DND-41 (cell line): ENCODE results near the gene RFPL4A.

Experiments
- ATAC-seq: fragments of 200-7000 bp; cut with Tn5 transposase; 3 replicates; pipeline ENCODE4 v1.9.1; 2021; ENCODE audit warnings: low read depth; ENCODE audit not compliant: insufficient read depth
- DNase-seq: peaks from one replicate; pipeline ENCODE4 v3.0.0-alpha.2; 2020
- H2AFZ ChIP-seq: 2 replicates; pipeline ENCODE4 v1.6.0; 2012; ENCODE audit warnings: low read depth, low read length
- H3K27ac ChIP-seq: 2 replicates; pipeline ENCODE4 v1.5.1; 2012; ENCODE audit warnings: low read length, inconsistent platforms
- H3K27me3 ChIP-seq: fragments of 200-600 bp; sonication (generic); 2 replicates; pipeline ENCODE4 v1.6.0; 2012; ENCODE audit warnings: low read length, mild to moderate bottlenecking, inconsistent platforms; ENCODE audit not compliant: insufficient read depth, poor library complexity
- H3K36me3 ChIP-seq: 2 replicates; pipeline ENCODE4 v1.5.1; 2012; ENCODE audit warnings: low read length, inconsistent platforms; ENCODE audit not compliant: insufficient read depth
- H3K4me1 ChIP-seq: 2 replicates; pipeline ENCODE4 v1.5.1; 2012; ENCODE audit warnings: mild to moderate bottlenecking, low read length; ENCODE audit not compliant: insufficient read depth
- H3K4me2 ChIP-seq: 2 replicates; pipeline ENCODE4 v1.6.0; 2012; ENCODE audit warnings: mild to moderate bottlenecking, moderate library complexity, low read length, inconsistent platforms; ENCODE audit not compliant: insufficient read depth
- H3K4me3 ChIP-seq, 2 experiments: fragments of 200-600 bp in 1 of 2; shearing (Covaris generic) in 1 of 2; 2 replicates each; pipeline ENCODE4 v1.5.1; 2012 to 2016; ENCODE audit warnings: inconsistent platforms in 2 of 2, low read length in 2 of 2, mild to moderate bottlenecking in 2 of 2, low read depth in 1 of 2, moderate library complexity in 1 of 2
- H3K79me2 ChIP-seq: 2 replicates; pipeline ENCODE4 v1.6.0; 2012; ENCODE audit warnings: low read length, inconsistent platforms; ENCODE audit not compliant: insufficient read depth
- H3K9ac ChIP-seq: 2 replicates; pipeline ENCODE4 v1.6.0; 2012; ENCODE audit warnings: low read depth, mild to moderate bottlenecking, inconsistent platforms, low read length, moderate library complexity
- H3K9me3 ChIP-seq: 2 replicates; pipeline ENCODE4 v1.5.1; 2012; ENCODE audit warnings: low read length, moderate library complexity, mild to moderate bottlenecking, inconsistent platforms; ENCODE audit not compliant: insufficient read depth, severe bottlenecking
- H4K20me1 ChIP-seq: 2 replicates; pipeline ENCODE4 v1.6.0; 2012; ENCODE audit warnings: low read length; ENCODE audit not compliant: insufficient read depth
- EZH2 ChIP-seq: IDR thresholded peaks from 3 replicates; pipeline ENCODE4 v1.6.1; 2012; ENCODE audit warnings: borderline replicate concordance, low read depth, mild to moderate bottlenecking, moderate library complexity, low read length, inconsistent platforms; ENCODE audit not compliant: severe bottlenecking
- TF ChIP-seq, protein P1 (sequence below): IDR thresholded peaks from 2 replicates; pipeline ENCODE4 v1.5.1; 2012; ENCODE audit warnings: borderline replicate concordance, low read length, moderate library complexity, mild to moderate bottlenecking; ENCODE audit not compliant: poor library complexity, severe bottlenecking; ENCODE audit errors: extremely low read depth

Gene RFPL4A

DNA sequence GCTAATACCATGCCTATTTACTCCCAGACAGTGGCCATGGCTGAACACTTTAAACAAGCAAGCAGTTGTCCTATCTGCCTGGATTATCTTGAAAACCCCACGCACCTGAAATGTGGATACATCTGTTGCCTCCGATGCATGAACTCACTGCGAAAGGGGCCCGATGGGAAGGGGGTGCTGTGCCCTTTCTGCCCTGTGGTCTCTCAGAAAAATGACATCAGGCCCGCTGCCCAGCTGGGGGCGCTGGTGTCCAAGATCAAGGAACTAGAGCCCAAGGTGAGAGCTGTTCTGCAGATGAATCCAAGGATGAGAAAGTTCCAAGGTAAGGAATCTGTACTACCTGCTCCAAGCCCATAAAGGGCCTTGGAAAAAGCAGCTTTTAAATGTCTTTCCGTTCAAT is 18.6 kb downstream of the RFPL4A start:
- H3K4me1 ChIP-seq, result no peaks in the 10 kb centered on the region
- no peak overlapping the region for H3K4me3 ChIP-seq
- no peaks in the 10 kb centered on the region for H4K20me1 ChIP-seq
- H3K4me2 ChIP-seq, result no peak overlapping the region
- ATAC-seq, result no peak
- no peak for TF ChIP-seq EZH2
- TF ChIP-seq, protein P1, sequence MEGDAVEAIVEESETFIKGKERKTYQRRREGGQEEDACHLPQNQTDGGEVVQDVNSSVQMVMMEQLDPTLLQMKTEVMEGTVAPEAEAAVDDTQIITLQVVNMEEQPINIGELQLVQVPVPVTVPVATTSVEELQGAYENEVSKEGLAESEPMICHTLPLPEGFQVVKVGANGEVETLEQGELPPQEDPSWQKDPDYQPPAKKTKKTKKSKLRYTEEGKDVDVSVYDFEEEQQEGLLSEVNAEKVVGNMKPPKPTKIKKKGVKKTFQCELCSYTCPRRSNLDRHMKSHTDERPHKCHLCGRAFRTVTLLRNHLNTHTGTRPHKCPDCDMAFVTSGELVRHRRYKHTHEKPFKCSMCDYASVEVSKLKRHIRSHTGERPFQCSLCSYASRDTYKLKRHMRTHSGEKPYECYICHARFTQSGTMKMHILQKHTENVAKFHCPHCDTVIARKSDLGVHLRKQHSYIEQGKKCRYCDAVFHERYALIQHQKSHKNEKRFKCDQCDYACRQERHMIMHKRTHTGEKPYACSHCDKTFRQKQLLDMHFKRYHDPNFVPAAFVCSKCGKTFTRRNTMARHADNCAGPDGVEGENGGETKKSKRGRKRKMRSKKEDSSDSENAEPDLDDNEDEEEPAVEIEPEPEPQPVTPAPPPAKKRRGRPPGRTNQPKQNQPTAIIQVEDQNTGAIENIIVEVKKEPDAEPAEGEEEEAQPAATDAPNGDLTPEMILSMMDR, result peak; percentile 40
- DNase-seq, result peak; percentile 10
- H3K9ac ChIP-seq, result no peak overlapping the region
- no peaks in the 10 kb centered on the region for H3K79me2 ChIP-seq
- H3K9me3 ChIP-seq, result no peaks in the 10 kb centered on the region
- no peaks in the 10 kb centered on the region for H3K36me3 ChIP-seq
- no peak overlapping the region for H3K27ac ChIP-seq
- no peaks in the 10 kb centered on the region for H3K27me3 ChIP-seq
- no peak overlapping the region for H2AFZ ChIP-seq

DNA sequence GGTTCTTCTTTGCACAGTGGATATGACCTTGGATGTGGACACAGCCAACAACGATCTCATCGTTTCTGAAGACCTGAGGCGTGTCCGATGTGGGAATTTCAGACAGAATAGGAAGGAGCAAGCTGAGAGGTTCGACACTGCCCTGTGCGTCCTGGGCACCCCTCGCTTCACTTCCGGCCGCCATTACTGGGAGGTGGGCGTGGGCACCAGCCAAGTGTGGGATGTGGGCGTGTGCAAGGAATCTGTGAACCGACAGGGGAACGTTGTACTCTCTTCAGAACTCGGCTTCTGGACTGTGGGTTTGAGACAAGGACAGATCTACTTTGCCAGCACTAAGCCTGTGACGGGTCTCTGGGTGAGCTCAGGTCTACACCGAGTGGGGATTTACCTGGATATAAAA is 19.4 kb downstream of the RFPL4A start:
- Histone ChIP-seq H3K4me3 (no peak overlapping the region), H3K4me2 (no peak overlapping the region), H3K27ac (no peak overlapping the region), H3K4me1 (no peaks in the 10 kb centered on the region), H3K36me3 (no peaks in the 10 kb centered on the region), H4K20me1 (no peaks in the 10 kb centered on the region), H3K27me3 (no peaks in the 10 kb centered on the region), H2AFZ (no peak overlapping the region), H3K79me2 (no peaks in the 10 kb centered on the region), H3K9ac (no peak overlapping the region), H3K9me3 (no peaks in the 10 kb centered on the region)
- TF ChIP-seq, protein P1, result no peak
- no peak for TF ChIP-seq EZH2
- DNase-seq, result no peak
- no peak for ATAC-seq

DNA sequence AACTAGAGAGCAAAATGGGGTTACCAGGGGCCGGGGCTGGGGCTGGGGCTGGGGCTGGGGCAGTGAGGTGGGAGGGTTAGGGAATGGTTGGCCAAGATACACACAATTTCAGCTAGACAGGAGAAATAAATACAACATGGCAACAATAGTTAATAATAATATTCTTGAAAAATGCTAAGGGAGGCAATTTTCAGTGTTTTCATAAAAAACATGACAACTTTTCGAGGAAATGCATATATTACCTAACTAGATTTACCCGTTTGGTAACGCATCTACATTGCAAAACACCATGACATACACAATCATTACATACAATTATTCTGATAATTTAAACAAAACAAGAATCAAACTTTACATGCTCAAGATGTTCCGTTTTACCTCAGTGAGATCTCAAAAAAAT is 22.2 kb downstream of the RFPL4A start:
- TF ChIP-seq, protein P1, result no peak
- TF ChIP-seq EZH2, result no peak
- no peaks in the 10 kb centered on the region for H3K36me3 ChIP-seq
- no peak overlapping the region for H3K9ac ChIP-seq
- ATAC-seq (no peak), DNase-seq (no peak)
- no peak overlapping the region for H2AFZ ChIP-seq
- H3K4me2 ChIP-seq, result no peak overlapping the region
- H3K27me3 ChIP-seq, result no peaks in the 10 kb centered on the region
- no peaks in the 10 kb centered on the region for H3K9me3 ChIP-seq
- H3K27ac ChIP-seq, result no peak overlapping the region
- no peaks in the 10 kb centered on the region for H3K4me1 ChIP-seq
- no peak overlapping the region for H3K4me3 ChIP-seq
- H4K20me1 ChIP-seq, result no peaks in the 10 kb centered on the region
- no peaks in the 10 kb centered on the region for H3K79me2 ChIP-seq

DNA sequence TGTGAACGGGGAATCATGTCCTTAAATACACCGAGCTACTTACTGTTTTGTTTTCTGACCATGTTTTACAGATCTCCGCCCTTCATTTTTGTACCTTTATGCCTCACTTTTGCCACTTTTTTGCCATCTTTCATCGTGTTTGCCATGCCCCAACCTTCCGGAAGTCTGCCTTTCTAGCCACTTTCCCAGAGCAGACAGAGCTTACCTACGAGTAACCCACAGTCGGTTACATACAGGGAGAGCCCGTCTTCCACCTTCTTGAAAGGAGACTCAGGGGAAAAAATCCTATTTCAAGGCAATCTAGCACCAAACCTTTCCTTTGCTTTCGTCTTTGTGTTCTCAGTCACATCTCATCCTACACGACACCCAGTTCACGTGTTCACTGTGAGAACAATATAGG is 36.1 kb downstream of the RFPL4A start:
- H2AFZ ChIP-seq, result no peak overlapping the region
- ATAC-seq, result no peak
- no peak for TF ChIP-seq EZH2
- TF ChIP-seq, protein P1, result no peak
- no peak overlapping the region for H3K9ac ChIP-seq
- H3K4me3 ChIP-seq, result no peak overlapping the region
- no peak for DNase-seq
- H3K36me3 ChIP-seq, result no peaks in the 10 kb centered on the region
- no peak overlapping the region for H3K27ac ChIP-seq
- no peaks in the 10 kb centered on the region for H3K27me3 ChIP-seq
- no peaks in the 10 kb centered on the region for H3K79me2 ChIP-seq
- H4K20me1 ChIP-seq, result no peaks in the 10 kb centered on the region
- H3K9me3 ChIP-seq, result no peaks in the 10 kb centered on the region
- H3K4me1 ChIP-seq, result no peaks in the 10 kb centered on the region
- no peak overlapping the region for H3K4me2 ChIP-seq
